NCI-H1436 treated with DMSO at 0.1 percent for 48 hours (cell line): ENCODE data around the gene ACAD10.
"Not testable (repeated sequence)": the region's sequence is repeated elsewhere in the genome, so short reads cannot be mapped to it uniquely, and the experiment has no call there.

Experiments used
- DNase-seq: peaks from one replicate; lab custom pipeline; 2025; lab: John Stamatoyannopoulos, UW

ACAD10 gene

GRCh38 chr12:111687255-111687654, 1.4 kb downstream of the ACAD10 start:
- no peak for DNase-seq

DNA sequence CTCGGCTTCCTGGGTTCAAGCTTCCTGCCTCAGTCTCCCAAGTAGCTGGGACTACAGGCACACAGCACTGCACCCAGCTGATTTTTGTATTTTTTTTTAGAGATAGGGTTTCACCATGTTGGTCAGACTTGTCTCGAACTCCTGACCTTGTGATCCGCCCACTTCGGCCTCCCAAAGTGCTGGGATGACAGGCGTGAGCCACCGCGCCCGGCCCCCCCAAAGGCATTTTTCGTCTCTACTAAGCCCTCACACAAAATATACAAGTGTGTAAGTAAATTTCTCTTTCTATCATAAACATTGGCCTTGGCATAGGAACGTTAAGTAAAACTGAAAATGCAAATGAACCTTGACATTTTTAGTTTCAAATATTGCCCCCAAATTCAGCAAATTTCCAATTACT, 2.1 kb downstream of the ACAD10 start:
- DNase-seq, result no peak

GRCh38 chr12:111691262-111691661, 5.4 kb downstream of the ACAD10 start:
- no peak for DNase-seq

- no peak for DNase-seq
Measured at GRCh38 chr12:111692575-111693210, 6.8 kb downstream of the ACAD10 start.

GRCh38 chr12:111693818-111694217, 8.0 kb downstream of the ACAD10 start:
- DNase-seq, result no peak

GRCh38 chr12:111699962-111700361, 14.1 kb downstream of the ACAD10 start:
- DNase-seq, result no peak

- DNase-seq, result no peak
Measured at GRCh38 chr12:111705672-111706071, 19.8 kb downstream of the ACAD10 start.

GRCh38 chr12:111706145-111706544, 20.3 kb downstream of the ACAD10 start:
- DNase-seq, result no peak

DNA sequence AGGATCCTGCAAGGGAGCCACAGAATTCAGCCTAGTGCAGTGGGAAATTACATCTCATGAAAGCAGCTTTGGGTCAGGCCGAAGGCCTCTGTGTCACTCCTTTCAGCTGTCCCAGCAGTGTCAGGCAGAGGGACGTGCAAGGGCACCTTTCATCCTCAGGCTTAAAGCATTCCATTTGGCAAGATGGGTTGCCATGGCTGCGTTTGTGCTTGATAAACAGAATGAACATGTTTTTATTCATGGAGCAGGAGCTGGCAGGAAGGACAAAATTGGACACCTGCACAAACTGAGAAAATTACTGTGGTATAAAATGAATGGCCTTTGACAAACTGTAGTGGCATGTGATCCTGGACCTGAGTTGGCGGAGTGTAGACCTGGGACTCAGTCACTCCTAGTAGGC, 29.4 kb downstream of the ACAD10 start:
- no peak for DNase-seq

DNA sequence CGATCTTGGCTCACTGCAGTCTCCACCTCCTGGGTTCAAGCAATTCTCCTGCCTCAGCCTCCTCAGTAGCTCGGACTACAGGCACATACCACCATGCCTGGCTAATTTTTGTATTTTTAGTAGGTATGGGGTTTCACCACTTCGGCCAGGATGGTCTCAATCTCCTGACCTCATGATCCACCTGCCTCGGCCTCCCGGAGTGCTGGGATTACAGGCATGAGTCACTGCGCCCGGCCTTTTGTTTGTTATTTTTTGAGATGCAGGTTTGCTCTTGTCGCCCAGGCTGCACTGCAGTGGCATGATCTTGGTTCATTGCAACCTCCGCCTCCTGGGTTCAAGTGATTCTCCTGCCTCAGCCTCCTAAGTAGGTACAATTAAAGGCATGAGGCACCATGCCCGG, 33.5 kb downstream of the ACAD10 start:
- not testable (repeated sequence) for DNase-seq

- DNase-seq, result no peak
Measured at GRCh38 chr12:111720457-111720856, 34.6 kb downstream of the ACAD10 start.

GRCh38 chr12:111723646-111724360, 38.0 kb downstream of the ACAD10 start:
- not testable (repeated sequence) for DNase-seq

DNA sequence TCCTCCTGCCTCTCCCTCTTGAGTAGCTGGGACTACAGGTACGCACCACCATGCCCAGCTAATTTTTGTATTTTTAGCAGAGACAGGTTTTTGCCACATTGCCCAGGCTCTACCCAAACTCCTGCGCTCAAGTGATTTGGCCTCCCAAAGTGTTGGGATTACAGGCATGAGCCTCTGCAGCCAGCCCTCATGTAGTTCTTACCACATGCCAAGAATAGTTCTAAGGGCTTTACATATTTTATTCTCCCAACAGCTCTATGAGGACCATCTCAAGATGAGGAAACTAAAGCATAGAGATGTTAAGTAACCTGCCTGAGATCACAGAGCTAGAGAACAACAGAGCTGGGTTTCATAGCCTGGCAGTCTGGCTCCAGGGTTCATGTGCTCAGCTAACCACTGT, 42.9 kb downstream of the ACAD10 start:
- no peak for DNase-seq

DNA sequence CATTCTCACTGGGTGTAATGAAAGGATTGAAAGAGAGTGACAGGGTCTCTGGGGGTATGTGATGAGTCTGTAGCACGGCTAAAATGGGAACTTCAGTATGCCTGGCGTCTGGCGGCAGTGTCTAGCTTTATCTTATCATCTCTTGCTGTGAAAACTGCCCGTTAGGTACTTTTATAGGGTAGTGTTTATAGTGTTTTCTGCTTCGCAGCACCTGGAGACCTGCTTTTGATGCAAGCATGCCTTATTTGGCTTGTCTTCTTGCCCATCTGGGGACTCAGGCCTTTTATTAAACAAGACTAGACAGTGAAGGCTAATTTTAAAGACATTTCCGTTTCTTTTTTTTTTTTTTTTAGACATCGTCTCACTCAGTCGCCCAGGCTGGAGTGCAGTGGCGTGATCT, 44.6 kb downstream of the ACAD10 start:
- DNase-seq, result no peak

GRCh38 chr12:111732786-111733185, 46.9 kb downstream of the ACAD10 start:
- DNase-seq, result no peak

DNA sequence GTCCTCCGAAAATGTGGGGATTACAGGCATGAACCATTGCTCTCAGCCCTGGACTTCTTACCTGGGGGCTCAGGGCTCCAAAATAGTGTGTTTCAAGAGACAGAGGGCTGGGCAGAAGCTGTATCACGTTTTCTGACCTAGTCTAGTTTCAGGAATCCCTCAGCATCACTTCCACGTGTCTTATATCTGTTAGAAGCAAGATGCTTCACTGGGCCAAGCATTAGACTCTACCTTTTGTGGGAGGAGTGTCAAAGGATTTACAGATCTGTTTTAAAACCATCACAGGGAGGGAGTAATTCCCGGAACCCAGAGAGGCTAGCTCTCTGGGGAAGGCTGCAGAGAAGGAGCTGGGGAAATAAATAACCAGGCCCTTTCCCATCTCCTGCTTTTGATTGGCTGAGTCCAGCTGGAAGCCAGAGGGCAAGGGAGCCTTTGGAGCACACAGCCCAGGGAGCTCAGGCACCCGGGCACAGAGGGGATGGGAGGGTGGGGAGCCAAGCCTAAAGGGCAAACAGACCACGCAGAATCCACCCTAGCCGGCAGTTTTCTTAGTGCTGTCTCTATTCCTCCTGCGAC, 47.6 kb downstream of the ACAD10 start:
- no peak for DNase-seq

DNA sequence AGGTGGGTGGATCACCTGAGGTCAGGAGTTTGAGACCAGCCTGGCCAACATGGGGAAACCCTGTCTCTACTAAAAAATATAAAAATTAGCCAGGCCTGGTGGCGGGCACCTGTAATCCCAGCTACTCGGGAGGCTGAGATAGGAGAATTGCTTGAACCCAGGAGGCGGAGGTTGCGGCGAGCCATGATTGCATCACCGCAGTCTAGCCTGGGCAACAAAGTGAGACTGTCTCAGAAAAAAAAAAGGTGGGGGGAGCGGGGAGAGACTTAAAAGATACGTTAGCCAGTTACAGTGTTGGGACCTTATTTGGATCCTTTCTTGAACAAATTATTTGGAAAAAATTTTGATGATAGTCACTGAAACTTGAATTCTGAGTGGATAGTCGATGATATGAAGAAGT, 53.7 kb downstream of the ACAD10 start:
- DNase-seq, result not testable (repeated sequence)

- DNase-seq, result no peak
Measured at GRCh38 chr12:111741235-111741812, 55.5 kb downstream of the ACAD10 start.

GRCh38 chr12:111745211-111745610, 59.4 kb downstream of the ACAD10 start:
- no peak for DNase-seq

GRCh38 chr12:111747333-111747732, 61.5 kb downstream of the ACAD10 start:
- no peak for DNase-seq

DNA sequence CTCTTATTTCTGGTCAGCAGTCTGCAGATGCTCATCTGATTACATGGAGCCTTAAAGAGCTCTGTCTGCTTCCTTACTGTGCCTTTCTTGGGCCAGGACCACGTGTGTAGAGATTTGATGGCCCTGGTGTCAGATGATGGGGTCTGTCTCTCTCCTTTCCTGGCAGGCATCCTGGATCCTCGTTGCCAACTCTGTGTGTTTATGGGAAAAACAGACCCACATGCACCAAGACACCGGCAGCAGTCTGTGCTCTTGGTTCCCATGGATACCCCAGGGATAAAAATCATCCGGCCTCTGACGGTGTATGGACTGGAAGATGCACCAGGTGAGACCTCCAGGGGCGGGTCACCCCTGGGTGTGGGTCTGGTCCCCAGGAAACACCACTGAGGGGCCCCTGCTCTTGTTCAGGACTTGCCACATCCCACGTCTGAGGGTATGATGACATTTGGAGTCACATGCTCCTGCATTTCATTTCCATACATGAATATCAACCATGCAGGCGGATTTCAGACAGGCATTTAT, 62.4 kb downstream of the ACAD10 start:
- no peak for DNase-seq

GRCh38 chr12:111748867-111749266, 63.0 kb downstream of the ACAD10 start:
- no peak for DNase-seq

- no peak for DNase-seq
Measured at GRCh38 chr12:111749391-111749790, 63.5 kb downstream of the ACAD10 start.
